DND-41 (cell line): ENCODE measurements around the gene ERAP2.

Experiments used
- ATAC-seq: fragments of 200-7000 bp; cut with Tn5 transposase; 3 replicates; pipeline ENCODE4 v1.9.1; 2021; ENCODE audit warnings: low read depth; ENCODE audit not compliant: insufficient read depth
- DNase-seq: peaks from one replicate; pipeline ENCODE4 v3.0.0-alpha.2; 2020
- H2AFZ ChIP-seq: 2 replicates; pipeline ENCODE4 v1.6.0; 2012; ENCODE audit warnings: low read depth, low read length
- H3K27ac ChIP-seq: 2 replicates; pipeline ENCODE4 v1.5.1; 2012; ENCODE audit warnings: low read length, inconsistent platforms
- H3K27me3 ChIP-seq: fragments of 200-600 bp; sonication (generic); 2 replicates; pipeline ENCODE4 v1.6.0; 2012; ENCODE audit warnings: low read length, mild to moderate bottlenecking, inconsistent platforms; ENCODE audit not compliant: insufficient read depth, poor library complexity
- H3K36me3 ChIP-seq: 2 replicates; pipeline ENCODE4 v1.5.1; 2012; ENCODE audit warnings: low read length, inconsistent platforms; ENCODE audit not compliant: insufficient read depth
- H3K4me1 ChIP-seq: 2 replicates; pipeline ENCODE4 v1.5.1; 2012; ENCODE audit warnings: mild to moderate bottlenecking, low read length; ENCODE audit not compliant: insufficient read depth
- H3K4me2 ChIP-seq: 2 replicates; pipeline ENCODE4 v1.6.0; 2012; ENCODE audit warnings: mild to moderate bottlenecking, moderate library complexity, low read length, inconsistent platforms; ENCODE audit not compliant: insufficient read depth
- H3K4me3 ChIP-seq, 2 experiments: fragments of 200-600 bp in 1 of 2; shearing (Covaris generic) in 1 of 2; 2 replicates each; pipeline ENCODE4 v1.5.1; 2012 to 2016; ENCODE audit warnings: inconsistent platforms in 2 of 2, low read length in 2 of 2, mild to moderate bottlenecking in 2 of 2, low read depth in 1 of 2, moderate library complexity in 1 of 2
- H3K79me2 ChIP-seq: 2 replicates; pipeline ENCODE4 v1.6.0; 2012; ENCODE audit warnings: low read length, inconsistent platforms; ENCODE audit not compliant: insufficient read depth
- H3K9ac ChIP-seq: 2 replicates; pipeline ENCODE4 v1.6.0; 2012; ENCODE audit warnings: low read depth, mild to moderate bottlenecking, inconsistent platforms, low read length, moderate library complexity
- H3K9me3 ChIP-seq: 2 replicates; pipeline ENCODE4 v1.5.1; 2012; ENCODE audit warnings: low read length, moderate library complexity, mild to moderate bottlenecking, inconsistent platforms; ENCODE audit not compliant: insufficient read depth, severe bottlenecking
- H4K20me1 ChIP-seq: 2 replicates; pipeline ENCODE4 v1.6.0; 2012; ENCODE audit warnings: low read length; ENCODE audit not compliant: insufficient read depth
- CTCF ChIP-seq: IDR thresholded peaks from 2 replicates; pipeline ENCODE4 v1.5.1; 2012; ENCODE audit warnings: borderline replicate concordance, low read length, moderate library complexity, mild to moderate bottlenecking; ENCODE audit not compliant: poor library complexity, severe bottlenecking; ENCODE audit errors: extremely low read depth
- EZH2 ChIP-seq: IDR thresholded peaks from 3 replicates; pipeline ENCODE4 v1.6.1; 2012; ENCODE audit warnings: borderline replicate concordance, low read depth, mild to moderate bottlenecking, moderate library complexity, low read length, inconsistent platforms; ENCODE audit not compliant: severe bottlenecking

Gene ERAP2

GRCh38 chr5:96909003-96909402 lies 32.7 kb downstream of the ERAP2 start:
- ATAC-seq (no peak), DNase-seq (no peak)
- Histone ChIP-seq H2AFZ (no peak overlapping the region), H3K4me3 (no peak overlapping the region), H3K36me3 (peaks cover 77% of the 10 kb centered on the region), H3K79me2 (no peaks in the 10 kb centered on the region), H3K4me1 (no peaks in the 10 kb centered on the region), H3K9me3 (no peaks in the 10 kb centered on the region), H3K27me3 (no peaks in the 10 kb centered on the region), H3K27ac (no peak overlapping the region), H4K20me1 (no peaks in the 10 kb centered on the region), H3K4me2 (no peak overlapping the region), H3K9ac (no peak overlapping the region)
- no peak for TF ChIP-seq EZH2
- TF ChIP-seq CTCF: no peak

- H3K9me3 ChIP-seq: no peaks in the 10 kb centered on the region
- no peaks in the 10 kb centered on the region for H3K27me3 ChIP-seq
- H3K9ac ChIP-seq: no peak overlapping the region
- DNase-seq (no peak), ATAC-seq (no peak)
- H3K4me1 ChIP-seq: no peaks in the 10 kb centered on the region
- no peak overlapping the region for H3K4me3 ChIP-seq
- H3K4me2 ChIP-seq: no peak overlapping the region
- H3K79me2 ChIP-seq: no peaks in the 10 kb centered on the region
- H3K27ac ChIP-seq: no peak overlapping the region
- no peaks in the 10 kb centered on the region for H4K20me1 ChIP-seq
- H2AFZ ChIP-seq: no peak overlapping the region
- TF ChIP-seq CTCF (no peak), EZH2 (no peak)
- peaks cover 77% of the 10 kb centered on the region for H3K36me3 ChIP-seq
Observed at GRCh38 chr5:96909435-96909834, 33.1 kb downstream of the ERAP2 start.

GRCh38 chr5:96911139-96911538 lies 34.8 kb downstream of the ERAP2 start:
- Histone ChIP-seq H3K4me2 (no peak overlapping the region), H3K9ac (no peak overlapping the region), H2AFZ (no peak overlapping the region), H3K4me3 (no peak overlapping the region), H3K27ac (no peak overlapping the region), H3K9me3 (no peaks in the 10 kb centered on the region), H3K27me3 (no peaks in the 10 kb centered on the region), H3K4me1 (no peaks in the 10 kb centered on the region), H3K36me3 (peaks cover 75% of the 10 kb centered on the region), H4K20me1 (no peaks in the 10 kb centered on the region), H3K79me2 (no peaks in the 10 kb centered on the region)
- TF ChIP-seq CTCF (no peak), EZH2 (no peak)
- ATAC-seq: no peak
- DNase-seq: no peak

- peaks cover 85% of the 10 kb centered on the region for H3K36me3 ChIP-seq
Observed at GRCh38 chr5:96913233-96913632, 36.9 kb downstream of the ERAP2 start.

More at GRCh38 chr5:96913233-96913632, 36.9 kb downstream of the ERAP2 start:
- Histone ChIP-seq H3K4me2 (no peak overlapping the region), H3K9me3 (no peaks in the 10 kb centered on the region), H3K4me3 (no peak overlapping the region), H3K27me3 (no peaks in the 10 kb centered on the region), H3K9ac (no peak overlapping the region), H4K20me1 (no peaks in the 10 kb centered on the region), H3K79me2 (no peaks in the 10 kb centered on the region), H3K27ac (no peak overlapping the region), H3K4me1 (no peaks in the 10 kb centered on the region), H2AFZ (no peak overlapping the region)
- no peak for ATAC-seq
- DNase-seq: no peak
- TF ChIP-seq CTCF (no peak), EZH2 (no peak)
